GM12874 (cell line): ENCODE results near the gene ST7.

Experiments
- CTCF ChIP-seq: IDR thresholded peaks from 2 replicates; pipeline ENCODE4 v1.5.1; 2011; ENCODE audit warnings: low read depth, mild to moderate bottlenecking, control low read depth, low read length, moderate library complexity; ENCODE audit not compliant: insufficient read depth

Gene ST7

GRCh38 chr7:116953372-116953905 lies at the start of gene ST7:
Gene ST7 (plus strand): TSS chr7:116953501. CDS start chr7:116953541, 40 bp downstream.
- no peak for TF ChIP-seq CTCF

GRCh38 chr7:116906391-116906790 lies 46.9 kb upstream of the ST7 start:
- no peak for TF ChIP-seq CTCF

GRCh38 chr7:116910383-116910782 lies 42.9 kb upstream of the ST7 start:
- no peak for TF ChIP-seq CTCF

GRCh38 chr7:116911801-116912200 lies 41.5 kb upstream of the ST7 start:
- no peak for TF ChIP-seq CTCF

GRCh38 chr7:116912269-116912909 lies 40.9 kb upstream of the ST7 start:
- no peak for TF ChIP-seq CTCF

- TF ChIP-seq CTCF, result no peak
Observed at GRCh38 chr7:116918704-116919103, 34.6 kb upstream of the ST7 start.

- TF ChIP-seq CTCF, result no peak
Observed at GRCh38 chr7:116920359-116920758, 32.9 kb upstream of the ST7 start.
